MV-4-11 (cell line): ENCODE measurements around the gene KCNJ9.
A peak's percentile ranks its signal among the peaks of the same experiment; 100 is the strongest.
"Not testable (repeated sequence)": the region's sequence is repeated elsewhere in the genome, so short reads cannot be mapped to it uniquely, and the experiment has no call there.

ENCODE experiments used
- DNase-seq: peaks from one replicate; lab custom pipeline; 2025; lab: John Stamatoyannopoulos, UW

Gene KCNJ9

DNA sequence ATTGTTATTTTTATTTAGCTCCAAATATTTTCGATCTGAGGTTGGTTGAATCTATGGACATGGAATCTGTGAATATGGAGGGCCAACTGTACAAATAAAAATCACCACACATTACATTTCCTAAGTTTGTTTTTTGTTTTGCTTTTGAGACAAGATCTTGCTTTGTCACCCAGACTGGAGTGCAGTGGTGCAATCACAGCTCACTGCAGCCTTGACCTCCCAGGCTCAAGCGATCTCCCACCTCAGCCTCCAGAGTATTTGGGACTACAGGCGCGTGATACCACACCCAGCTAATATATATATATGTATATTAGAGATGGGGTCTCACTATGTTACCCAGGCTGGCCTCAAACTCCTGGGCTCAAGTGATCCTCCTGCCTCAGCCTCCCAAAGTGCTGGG is 45.0 kb downstream of the KCNJ9 start:
- not testable (repeated sequence) for DNase-seq

DNA sequence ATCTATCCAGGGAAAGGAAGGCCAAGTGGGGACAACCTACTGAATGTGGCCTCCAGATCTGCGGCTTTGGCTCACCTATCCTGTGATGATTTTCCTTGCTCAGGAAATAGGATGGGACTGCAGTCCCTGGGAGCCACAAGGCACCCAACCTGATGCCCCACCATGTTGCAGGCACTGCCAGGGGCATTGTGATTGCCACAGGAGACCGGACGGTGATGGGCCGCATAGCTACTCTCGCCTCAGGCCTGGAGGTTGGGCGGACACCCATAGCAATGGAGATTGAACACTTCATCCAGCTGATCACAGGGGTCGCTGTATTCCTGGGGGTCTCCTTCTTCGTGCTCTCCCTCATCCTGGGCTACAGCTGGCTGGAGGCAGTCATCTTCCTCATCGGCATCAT is 46.0 kb downstream of the KCNJ9 start:
- no peak for DNase-seq

DNA sequence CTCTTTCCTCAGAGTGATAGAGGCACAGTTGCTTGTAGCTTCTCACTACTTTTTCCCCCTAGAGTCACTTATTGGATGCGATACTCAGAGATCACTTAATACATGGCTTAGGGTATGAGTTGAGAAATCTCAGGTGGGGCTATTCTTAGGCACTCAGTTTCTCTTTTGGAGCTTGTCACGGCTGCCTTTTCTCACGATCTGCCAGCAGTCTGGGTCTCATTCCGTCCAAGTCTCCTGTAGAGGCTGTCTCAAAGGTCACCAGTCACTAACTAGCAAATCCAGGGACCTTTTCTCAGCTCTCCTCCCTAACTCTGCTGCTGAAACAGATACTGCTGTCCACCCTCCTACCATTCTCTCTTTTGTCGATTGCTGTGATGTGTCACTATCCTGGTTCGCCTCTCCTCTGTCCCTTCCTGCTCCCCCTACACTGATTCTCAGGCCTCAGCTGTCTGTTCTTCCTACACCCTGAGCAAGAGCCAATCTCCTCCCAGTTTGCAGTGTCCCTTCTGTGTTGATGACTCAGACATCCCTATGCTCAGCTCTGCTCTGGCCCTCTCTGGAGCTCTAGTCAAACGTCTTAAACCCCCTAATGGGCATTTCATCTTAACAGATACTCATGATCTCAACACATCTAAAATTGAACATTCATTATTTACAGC is 46.7 kb downstream of the KCNJ9 start:
- DNase-seq = peak; percentile 13

DNA sequence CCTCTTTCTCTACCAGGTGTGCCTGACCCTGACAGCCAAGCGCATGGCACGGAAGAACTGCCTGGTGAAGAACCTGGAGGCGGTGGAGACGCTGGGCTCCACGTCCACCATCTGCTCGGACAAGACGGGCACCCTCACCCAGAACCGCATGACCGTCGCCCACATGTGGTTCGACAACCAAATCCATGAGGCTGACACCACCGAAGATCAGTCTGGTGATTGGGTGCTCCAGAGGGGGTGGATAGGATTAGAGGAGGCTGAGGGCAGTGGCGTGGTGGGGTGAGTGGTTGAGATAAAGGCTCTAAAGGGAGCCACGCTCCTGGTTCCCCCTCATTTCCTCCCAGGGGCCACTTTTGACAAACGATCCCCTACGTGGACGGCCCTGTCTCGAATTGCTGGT is 47.3 kb downstream of the KCNJ9 start:
- DNase-seq = no peak

DNA sequence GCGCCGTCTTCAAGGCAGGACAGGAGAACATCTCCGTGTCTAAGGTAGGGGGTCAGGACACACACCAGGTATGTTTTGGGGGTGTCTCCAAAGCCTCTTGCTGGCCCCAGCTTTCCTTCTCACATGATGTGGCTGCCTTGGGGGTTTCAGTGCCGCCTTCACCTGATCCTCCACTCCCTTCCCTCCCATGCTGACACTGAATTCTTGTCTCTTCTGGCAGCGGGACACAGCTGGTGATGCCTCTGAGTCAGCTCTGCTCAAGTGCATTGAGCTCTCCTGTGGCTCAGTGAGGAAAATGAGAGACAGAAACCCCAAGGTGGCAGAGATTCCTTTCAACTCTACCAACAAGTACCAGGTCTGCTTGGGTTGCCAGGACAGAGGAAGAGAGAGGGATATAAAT is 47.7 kb downstream of the KCNJ9 start:
- DNase-seq = no peak

DNA sequence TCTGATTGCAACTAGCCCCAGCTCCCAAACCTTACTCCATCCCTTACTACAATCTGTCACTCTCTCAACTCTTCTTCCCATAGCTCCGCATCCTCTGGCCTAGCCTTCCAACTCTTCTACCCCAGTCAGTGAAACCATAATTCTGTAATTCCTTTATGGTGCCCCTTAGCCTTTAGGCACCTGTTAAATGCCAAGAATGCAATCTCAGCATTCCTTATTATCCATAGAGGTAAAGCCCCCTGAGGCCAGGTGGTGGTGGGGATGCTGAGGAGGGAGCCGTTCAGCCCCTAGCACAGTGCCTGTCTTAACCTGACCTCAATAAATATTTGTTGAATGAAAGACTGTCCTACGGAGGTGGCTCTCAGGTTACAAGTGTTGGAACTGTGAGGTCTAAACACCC is 48.2 kb downstream of the KCNJ9 start:
- DNase-seq = no peak

DNA sequence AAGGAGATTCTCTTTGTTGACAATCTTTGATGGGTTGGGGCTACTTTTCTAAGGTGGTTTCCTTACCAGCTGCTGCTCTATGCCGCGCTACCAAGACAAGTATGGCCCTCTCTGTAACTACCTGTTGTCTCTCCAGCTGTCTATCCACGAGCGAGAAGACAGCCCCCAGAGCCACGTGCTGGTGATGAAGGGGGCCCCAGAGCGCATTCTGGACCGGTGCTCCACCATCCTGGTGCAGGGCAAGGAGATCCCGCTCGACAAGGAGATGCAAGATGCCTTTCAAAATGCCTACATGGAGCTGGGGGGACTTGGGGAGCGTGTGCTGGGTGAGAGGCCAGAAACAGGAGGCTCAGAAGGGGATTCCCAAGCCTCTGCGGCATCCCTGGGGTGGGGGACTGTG is 48.6 kb downstream of the KCNJ9 start:
- no peak for DNase-seq

DNA sequence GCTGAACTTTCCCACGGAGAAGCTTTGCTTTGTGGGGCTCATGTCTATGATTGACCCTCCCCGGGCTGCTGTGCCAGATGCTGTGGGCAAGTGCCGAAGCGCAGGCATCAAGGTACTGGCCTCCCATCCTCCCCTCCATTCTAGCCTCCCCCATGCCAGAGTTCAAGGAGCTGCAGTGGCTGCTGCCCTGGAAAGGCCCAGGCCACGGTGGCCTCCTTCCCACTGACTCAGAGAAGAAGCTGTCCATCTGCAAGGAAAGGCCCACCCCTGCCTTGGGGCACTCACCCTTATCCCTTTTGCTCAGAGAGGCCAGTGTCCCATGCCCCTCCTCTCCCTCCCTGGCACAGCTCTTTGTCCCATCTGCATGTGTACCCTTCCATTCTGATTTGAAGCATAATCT is 49.1 kb downstream of the KCNJ9 start:
- DNase-seq = no peak

DNA sequence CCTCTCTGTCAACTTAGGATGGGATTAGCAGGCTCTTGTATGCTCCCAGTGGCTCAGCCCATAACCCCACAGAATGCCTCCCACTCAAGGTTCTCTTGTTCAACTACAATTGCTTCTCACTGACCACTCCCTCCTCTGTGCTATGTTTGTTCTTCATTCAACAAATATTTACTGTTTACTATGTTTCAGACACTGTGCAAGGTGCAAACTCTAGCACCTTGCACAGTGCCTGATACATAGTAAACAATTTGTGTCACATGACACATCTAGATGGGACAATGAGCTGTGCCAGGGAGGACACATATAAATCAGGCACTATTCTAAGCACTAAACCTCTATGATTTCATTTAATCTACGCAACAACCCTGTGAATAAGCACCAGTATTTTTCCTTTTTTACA is 49.6 kb downstream of the KCNJ9 start:
- no peak for DNase-seq

DNA sequence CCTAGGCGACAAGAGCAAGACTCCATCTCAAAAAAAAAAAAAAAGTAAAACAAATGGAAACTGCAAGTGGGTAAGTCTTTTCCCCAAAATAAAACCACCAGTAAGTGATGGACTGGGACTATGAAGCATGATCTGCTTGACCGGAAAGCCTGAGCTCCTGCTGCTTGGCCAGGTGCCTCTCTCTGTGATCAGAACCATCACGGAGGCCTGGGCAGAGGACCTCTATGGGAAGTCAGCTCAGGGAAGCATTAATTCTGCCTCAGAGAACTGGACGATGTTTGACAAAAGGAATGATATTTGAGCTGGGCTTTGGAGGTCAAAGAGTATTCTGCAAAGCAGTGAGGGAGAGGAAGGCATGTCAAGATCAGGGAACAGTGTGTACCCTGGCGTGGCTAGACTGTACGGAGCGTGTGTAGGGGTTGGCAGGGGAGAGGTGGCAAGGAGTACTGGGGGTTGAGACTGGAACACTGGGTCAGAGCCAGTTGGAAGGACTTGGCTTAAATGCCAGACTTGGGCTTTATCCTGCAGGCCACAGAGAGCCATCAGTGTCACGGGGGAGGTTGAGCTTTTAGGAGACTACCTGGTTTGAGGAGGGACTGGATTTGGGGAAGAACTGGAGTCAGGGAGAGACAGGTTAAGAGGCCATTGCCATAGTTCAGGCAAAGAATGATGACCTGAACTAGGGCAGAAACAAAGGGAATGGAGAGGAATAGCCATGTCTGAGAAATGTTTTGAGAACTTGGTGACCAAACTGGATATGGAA is 50.6 kb downstream of the KCNJ9 start:
- DNase-seq = no peak

DNA sequence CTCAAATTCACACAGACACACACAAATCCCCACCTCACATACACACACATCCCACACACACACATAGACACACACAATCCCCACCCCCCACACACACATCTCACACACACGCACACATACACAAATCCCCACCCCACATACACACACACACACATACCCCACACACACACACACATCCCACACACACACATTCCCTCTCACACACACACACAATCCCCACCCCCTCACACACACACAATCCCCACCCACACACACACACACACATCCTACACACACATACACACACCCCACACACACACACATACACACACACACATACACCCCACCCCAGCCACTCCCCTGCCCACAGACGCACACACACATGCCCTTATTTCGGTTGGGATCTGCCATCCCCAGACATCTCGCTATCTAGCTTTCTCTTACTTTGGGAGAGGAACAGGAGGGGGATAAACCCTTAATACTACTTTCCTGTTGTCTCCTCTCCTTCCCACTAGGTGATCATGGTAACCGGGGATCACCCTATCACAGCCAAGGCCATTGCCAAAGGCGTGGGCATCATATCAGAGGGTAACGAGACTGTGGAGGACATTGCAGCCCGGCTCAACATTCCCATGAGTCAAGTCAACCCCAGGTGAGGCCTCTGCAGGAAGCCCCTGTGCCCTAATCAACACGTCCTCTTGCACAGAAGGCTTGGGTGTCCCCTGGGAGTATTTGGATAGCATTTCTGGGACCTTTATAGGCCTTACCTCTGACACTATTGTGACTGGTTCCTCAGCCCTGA is 52.8 kb downstream of the KCNJ9 start:
- DNase-seq = no peak

DNA sequence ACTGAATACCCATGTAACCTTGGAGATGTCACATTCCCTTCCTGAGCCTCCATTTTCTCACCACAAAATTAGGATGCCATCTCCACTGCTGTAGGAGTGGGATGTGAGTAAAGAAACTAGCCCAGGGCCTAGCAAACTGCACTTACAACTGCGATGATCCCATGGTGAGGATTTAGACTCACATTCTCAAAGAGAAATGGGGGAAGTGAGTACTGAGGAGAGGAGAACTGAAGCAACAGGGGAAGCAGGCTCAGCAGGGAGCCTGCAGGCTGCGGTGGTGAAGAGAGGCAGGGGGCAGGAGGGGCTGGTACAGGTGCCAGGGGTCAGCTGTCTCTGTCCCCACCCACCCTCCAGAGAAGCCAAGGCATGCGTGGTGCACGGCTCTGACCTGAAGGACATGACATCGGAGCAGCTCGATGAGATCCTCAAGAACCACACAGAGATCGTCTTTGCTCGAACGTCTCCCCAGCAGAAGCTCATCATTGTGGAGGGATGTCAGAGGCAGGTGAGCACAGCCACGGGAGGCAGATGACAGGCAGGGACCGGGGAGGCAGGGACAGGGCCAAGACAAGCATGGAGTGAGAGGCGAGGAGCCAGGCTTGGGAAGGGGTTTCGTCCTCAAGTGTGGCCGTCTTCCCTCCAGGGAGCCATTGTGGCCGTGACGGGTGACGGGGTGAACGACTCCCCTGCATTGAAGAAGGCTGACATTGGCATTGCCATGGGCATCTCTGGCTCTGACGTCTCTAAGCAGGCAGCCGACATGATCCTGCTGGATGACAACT is 53.6 kb downstream of the KCNJ9 start:
- peak; percentile 88 for DNase-seq

DNA sequence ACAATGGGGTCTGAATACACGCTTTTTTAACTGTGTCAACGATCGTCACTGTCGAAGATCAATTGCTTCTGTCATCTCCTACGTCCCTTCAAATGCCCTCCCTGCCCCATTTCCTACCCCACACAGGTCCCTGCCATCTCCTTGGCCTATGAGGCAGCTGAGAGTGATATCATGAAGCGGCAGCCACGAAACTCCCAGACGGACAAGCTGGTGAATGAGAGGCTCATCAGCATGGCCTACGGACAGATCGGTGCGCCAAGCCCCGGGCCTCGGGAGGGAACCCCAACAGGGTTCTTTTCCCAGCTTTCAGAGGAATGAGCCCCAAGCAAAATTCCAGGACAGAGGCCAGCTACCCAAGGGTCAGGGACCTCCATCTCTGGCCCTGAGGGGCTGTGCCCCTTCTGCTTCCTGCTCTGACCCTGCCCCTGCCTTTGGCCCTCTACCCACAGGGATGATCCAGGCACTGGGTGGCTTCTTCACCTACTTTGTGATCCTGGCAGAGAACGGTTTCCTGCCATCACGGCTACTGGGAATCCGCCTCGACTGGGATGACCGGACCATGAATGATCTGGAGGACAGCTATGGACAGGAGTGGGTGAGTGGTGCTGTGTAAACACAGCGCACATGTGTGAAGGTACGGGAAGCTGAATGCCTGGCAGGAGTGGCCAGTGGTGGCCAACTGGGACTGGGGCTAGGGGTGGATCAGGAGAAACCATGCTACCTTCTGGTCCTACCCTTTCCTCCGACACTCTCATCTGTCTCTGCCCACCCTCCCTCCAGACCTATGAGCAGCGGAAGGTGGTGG is 55.0 kb downstream of the KCNJ9 start:
- no peak for DNase-seq

DNA sequence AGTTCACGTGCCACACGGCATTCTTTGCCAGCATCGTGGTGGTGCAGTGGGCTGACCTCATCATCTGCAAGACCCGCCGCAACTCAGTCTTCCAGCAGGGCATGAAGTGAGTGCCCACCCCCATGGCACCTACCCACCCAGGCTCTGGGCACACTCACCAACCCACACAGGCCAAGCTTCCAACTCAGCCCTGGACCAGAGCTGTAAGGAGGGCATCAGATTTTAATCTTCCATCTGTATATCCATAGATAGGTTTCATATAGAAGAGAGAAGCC is 55.5 kb downstream of the KCNJ9 start:
- DNase-seq = no peak

DNA sequence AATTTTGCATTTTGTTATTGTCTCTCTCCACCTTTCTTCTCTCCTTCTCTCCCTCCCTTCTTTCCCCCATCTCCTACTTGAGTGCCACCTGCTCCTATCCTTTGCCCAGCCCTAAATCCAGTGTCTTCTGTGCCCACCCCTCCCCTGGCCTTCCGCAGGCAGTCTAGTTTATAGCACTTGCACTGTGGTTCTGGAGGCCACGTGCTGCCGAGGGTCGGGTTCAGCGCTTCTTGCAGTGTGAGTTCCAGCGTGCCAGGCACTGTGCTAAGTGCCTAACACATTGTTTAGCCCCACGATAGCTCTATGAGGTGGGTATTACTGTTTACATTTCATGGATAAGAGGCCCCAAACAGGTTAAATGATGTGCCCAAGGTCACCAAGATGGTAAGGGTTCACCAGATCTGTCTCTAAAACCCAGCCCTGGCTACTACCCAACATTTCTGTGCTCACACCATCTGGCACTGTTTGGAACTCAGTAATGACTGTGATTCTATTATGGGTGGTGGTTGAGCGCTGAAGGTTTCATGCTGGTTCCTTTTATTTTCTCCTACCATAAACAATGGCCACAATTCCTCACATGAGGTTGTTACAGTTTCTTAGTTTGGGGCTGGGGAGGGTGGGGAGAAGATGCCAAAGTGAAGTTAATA is 56.0 kb downstream of the KCNJ9 start:
- DNase-seq = peak; percentile 15

DNA sequence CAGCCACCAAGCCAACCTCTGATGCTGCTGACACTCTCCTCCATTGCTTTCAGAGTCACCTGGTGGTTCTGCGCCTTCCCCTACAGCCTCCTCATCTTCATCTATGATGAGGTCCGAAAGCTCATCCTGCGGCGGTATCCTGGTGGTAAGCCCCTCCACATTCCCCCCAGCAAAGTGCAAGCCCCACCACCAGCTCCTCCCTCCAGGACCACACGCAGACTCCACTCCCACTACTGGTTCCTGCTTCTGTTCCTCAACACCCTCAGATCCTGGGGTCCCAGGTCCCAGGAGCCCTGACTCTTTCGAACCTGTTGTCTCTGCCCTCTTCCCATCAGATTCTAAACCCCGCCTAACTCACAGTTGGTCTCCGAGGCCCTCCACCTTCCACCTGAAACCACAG is 58.5 kb downstream of the KCNJ9 start:
- DNase-seq = no peak
